ENCODE data around the gene TAOK1.

DNA sequence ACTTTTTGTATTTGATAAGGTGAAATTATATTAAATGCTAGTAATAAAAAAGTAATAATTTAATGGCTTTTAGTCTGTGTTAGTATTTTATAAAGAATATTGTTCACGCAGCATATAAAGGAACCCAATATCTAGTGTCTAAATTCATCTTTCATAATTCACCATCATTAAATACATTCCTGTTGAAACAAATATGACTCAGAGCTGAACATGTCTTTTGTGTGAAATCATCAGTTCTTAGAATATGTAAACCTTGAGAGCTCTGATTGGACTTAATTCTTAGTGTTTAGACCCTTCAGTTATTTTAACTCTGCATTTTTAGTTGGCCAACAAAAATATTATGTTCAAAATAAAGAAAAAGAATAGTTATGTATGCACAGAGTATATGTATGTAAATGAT lies 104.8 kb downstream of the TAOK1 start:
- TF ChIP-seq, protein P1, sequence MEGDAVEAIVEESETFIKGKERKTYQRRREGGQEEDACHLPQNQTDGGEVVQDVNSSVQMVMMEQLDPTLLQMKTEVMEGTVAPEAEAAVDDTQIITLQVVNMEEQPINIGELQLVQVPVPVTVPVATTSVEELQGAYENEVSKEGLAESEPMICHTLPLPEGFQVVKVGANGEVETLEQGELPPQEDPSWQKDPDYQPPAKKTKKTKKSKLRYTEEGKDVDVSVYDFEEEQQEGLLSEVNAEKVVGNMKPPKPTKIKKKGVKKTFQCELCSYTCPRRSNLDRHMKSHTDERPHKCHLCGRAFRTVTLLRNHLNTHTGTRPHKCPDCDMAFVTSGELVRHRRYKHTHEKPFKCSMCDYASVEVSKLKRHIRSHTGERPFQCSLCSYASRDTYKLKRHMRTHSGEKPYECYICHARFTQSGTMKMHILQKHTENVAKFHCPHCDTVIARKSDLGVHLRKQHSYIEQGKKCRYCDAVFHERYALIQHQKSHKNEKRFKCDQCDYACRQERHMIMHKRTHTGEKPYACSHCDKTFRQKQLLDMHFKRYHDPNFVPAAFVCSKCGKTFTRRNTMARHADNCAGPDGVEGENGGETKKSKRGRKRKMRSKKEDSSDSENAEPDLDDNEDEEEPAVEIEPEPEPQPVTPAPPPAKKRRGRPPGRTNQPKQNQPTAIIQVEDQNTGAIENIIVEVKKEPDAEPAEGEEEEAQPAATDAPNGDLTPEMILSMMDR (IDR thresholded peaks at IDR 0.05): no peak
- no peak for TF ChIP-seq POLR2A (IDR thresholded peaks at IDR 0.05)
